ENCODE measurements around the gene NOTCH2.
"Not testable (repeated sequence)": the region's sequence is repeated elsewhere in the genome, so short reads cannot be mapped to it uniquely, and the experiment has no call there.

NOTCH2 gene

DNA sequence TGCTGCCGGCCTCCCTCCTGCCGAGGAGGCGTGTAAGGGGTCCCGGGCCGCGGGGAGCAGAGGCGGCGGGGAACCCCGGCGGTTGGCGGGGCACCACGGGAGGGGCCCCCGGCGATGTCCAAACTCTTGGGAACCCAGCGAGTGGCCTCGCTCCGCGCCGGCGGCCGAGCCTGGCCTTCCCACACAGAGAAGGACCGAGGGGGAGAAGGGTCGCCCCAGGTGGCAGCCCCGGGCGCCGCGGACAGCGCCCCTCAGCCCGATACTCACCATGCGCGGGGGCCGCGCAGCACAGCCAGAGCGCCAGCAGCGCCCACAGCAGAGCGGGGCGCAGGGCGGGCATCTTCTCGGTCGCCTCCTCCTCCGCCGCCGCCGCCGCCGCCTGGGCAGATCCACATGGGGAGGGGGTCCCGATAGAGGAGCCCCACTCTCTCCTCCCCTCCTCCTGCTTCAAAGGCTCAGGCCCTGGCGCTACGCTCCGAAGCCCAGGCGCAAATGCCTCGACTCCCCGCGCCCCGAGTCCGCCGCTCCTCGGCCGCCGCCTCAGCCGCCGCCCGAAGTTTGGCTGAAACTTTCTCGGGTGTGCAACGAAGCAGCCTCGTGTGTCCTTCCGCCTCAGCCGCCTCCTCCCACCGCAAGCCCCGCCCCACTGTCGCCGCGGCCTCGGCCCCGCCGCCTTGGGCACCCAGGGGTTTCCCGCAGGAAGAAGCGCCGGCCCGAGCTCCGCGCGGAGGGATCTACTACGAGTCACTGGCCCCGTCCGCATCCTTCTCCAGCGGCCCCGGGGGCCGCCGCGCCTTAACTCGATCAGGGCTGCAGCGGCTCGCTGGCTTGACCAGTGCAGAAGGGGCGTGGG lies at the start of gene NOTCH2:
Gene NOTCH2, minus strand, starts transcription at position 596 of the 853 bp plus-strand sequence. Its CDS starts 256 bp downstream, at position 340.
- H3K27ac ChIP-seq = not testable (repeated sequence)

DNA sequence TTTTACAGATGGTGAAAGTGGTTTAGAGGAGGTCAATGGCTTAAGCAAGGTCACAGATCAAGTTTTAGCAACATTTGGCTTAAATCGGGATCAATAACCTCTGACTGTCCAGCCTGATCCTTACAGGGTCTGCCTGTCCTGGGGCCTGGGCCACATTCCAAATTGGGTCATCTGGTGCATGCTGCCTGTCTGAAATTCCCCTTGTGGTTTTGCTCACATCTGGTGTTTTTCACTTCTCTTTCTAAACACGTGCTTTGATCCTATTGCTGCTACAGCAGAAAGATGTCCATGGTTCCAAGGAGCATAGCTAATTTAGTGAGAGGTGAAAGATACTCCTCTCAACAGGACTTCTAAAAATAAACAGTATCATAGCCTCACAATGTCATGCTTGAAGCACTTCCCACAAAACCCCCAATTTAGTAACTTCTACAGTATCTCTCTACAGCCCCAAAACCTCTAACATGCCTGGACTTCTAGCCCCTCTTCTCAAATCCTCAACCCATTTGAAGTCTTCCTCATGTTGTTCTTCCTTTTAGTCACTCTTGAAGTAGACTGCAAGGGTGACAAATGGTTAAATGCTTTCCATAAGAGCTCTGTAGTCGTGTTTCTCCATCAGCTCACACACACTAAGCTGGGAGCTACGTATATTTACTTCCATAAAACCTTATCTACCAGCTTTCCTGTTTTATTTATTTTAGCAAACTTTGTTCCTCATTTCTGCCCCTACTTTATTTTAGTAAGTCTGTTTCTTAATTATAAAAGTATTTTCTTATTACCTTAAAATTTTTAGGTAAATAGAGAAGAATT lies 48.1 kb upstream of the NOTCH2 start:
- H3K27ac ChIP-seq = not testable (repeated sequence)

DNA sequence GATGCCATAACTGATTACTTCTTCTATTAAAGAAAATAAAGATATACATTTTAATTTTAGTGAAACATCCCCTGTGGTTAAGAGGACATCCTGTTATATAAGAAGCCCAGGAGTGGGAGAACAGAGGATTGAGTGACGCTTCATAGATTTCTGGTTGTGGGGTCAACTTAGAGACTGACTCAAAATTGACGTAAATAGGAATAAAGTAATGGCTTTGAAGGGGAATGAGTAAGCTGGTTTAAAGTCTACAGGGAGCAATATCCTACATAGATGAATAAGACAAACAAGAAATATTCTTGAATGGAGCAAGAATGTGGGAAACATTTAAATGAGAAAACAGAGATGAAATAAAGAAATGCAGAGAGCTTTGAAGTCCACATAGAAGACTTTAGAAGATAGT lies 46.6 kb upstream of the NOTCH2 start:
- not testable (repeated sequence) for H3K27ac ChIP-seq

DNA sequence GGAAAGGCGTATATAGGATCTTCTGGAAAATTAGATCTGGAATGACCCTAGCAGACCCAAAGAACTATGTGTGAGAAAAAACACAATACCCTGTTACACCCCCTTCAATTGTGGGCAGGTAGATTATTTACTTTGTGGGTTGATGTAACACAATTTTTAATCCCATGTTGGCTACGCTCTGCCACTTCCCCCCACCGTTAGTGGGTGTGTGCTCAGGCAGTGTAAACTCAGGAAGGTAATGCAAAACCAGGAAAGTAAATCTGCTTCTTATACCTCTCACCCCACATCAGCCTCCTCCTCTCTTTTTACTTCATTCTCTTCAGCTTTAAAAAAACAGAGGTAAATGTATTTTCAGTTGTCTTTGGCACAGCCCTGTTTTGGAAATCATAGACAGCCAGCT lies 43.7 kb upstream of the NOTCH2 start:
- H3K27ac ChIP-seq = not testable (repeated sequence)

DNA sequence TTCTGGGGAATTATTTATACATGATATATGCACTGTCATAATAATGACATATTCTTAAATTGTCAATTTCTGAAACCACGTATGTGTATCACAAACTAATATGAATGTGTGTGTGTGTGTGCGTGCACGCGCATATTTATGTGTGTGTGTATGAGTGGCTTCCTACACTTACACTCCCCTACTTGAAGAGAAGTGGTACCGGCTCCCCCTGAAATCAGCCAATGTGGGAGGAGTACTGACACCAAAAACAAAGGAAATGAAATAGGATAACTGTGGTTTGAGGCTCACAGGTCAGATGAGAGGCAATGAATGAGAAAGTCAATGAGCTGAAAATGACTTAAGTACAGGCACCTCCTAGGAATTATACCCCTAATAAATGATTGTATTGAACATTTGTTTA lies 42.8 kb upstream of the NOTCH2 start:
- not testable (repeated sequence) for H3K27ac ChIP-seq

DNA sequence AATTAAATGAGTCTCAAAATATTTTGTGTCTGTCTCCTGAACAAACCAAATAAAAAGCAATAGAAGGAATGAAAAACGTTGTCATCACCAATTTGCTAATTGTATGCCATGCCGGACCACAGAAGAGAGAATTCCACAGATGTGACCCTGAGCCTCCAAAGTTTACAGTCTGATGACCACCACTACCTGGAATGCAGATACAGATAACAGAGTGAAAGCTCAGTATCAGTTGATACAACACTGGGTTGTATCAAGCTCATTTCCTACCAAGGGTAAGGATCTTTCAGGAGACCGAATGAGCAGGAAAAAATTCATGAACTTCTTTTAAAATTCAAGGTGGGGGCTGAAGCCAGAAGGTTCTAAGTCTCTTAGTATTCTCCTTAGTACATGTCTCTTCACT lies 42.3 kb upstream of the NOTCH2 start:
- not testable (repeated sequence) for H3K27ac ChIP-seq

DNA sequence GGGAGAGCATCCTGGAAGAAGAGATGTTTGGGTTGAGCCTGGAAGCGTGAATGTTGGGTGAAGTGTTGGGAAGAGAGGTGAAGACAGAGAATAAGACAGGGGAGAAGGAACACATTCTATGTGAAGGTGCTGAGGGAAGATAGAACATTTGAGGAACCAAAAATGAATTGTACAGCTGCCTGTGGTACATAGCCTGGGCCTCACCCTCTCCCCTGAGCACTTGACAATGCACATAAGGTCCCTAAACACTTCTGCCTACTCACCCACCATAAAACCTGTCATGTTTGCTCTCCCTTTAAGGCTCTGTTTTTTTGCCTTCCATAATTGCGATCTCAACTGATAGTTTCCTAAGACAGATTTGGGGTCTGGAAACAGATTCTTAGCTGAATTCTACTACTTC lies 41.5 kb upstream of the NOTCH2 start:
- H3K27ac ChIP-seq = not testable (repeated sequence)

DNA sequence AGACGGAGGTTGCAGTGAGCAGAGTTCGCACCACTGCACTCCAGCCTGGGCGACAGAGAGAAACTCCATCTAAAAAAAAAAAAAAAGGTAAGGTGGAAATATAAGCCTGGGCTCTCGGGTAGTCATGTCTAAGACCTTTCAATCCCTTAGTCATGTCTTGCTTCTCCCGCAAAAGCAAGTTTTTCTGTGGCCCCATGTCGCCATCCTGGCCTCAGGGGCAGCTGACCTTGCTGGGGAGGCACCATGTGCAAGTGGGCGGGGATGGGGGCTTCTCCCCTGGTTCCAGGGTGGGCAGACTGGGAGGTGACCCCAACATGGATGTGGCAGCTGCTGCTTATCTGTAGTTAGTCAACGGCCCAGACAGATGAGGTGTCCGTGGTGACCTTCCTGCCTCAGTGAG lies 40.2 kb upstream of the NOTCH2 start:
- not testable (repeated sequence) for H3K27ac ChIP-seq

DNA sequence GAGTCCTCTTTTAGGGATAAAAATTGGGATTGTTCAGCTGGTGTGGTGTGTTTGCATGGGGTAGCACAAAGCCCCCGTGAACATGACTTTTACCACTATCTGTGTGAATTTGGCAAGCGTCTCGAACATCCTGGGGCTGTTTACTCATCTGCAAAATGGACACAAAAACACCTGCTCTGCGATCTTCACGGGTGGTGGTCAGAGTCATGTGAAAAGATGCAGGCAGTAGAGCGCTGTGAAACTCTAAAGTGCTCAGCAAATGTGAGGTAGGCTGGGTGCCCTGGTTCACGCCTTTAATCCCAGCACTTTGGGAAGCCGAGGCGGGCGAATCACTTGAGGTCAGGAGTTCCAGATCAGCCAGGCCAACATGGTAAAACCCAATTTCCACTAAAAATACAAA lies 39.7 kb upstream of the NOTCH2 start:
- H3K27ac ChIP-seq = not testable (repeated sequence)

DNA sequence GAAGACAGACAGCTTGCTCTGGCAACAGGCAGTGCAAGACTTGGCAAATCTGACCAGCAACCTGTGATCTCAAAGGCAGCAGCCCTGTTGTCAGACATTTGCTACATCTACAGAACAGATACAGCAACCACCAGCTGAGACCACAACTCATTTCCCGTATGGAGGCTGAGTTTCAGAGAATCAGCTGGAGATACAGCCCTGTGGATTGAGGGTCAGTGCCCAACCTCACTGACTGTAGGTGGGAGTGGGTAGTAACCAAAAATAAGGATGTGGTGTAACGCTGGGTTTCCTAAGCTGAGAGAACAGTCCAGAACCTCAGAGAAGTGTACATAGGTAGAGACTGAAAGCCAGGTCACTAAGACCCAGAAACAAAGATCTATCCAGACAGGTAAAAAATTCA lies 35.8 kb upstream of the NOTCH2 start:
- not testable (repeated sequence) for H3K27ac ChIP-seq

DNA sequence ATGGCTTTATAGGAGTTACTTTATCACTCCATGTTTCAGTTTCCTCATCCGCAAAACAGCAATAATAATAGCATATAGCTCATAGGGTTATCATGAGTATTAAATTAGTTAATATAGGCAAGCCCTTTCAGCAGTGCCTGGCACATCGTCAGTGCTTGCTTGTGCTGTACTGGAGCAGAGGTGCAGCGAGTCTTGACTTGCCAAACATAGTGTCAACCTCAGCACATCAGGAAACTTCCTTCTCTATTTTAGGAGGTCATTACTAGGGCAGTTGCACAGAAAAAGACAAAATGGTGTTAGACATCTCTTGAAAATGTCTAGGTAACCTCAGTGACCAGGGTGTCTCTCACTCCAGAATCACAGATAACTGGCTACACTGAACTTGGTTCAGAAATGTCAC lies 34.3 kb upstream of the NOTCH2 start:
- not testable (repeated sequence) for H3K27ac ChIP-seq

DNA sequence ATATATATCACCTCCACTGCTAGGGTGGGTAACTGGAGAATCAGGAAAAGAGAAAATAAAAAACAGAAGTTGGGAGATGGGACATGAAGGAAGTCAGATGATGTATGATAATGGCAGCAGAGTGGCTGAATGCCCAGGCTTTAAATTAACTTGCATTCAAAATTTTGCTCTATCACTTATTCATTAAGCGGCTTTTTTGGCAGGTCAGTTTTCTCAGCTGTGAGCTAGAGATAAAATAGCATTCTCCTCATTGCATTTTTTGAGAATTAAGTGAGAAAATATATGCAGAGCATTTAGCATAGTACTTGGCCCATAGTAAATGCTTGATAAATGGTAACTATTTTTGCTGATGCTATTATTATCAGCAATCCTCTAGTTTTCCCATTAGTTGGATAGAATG lies 32.1 kb upstream of the NOTCH2 start:
- not testable (repeated sequence) for H3K27ac ChIP-seq

DNA sequence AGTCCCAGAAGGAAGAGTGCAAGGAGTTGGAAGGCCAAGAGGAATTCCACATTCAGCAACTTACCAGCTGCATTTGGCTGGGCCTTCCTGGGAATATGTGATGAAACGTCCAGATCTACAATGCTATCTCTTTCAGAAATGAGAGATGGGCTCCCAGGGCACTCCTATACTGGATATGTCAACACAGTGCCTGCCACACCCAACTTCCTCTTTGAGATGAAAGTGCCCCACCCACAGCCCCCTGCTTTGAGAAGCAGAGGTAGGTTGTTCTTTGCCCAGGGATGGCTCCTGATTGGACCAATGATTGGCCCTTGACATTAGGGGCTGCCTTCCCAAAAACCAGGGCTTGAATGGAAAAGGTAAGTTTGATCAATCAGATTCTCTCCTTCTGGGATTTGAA lies 31.1 kb upstream of the NOTCH2 start:
- not testable (repeated sequence) for H3K27ac ChIP-seq

DNA sequence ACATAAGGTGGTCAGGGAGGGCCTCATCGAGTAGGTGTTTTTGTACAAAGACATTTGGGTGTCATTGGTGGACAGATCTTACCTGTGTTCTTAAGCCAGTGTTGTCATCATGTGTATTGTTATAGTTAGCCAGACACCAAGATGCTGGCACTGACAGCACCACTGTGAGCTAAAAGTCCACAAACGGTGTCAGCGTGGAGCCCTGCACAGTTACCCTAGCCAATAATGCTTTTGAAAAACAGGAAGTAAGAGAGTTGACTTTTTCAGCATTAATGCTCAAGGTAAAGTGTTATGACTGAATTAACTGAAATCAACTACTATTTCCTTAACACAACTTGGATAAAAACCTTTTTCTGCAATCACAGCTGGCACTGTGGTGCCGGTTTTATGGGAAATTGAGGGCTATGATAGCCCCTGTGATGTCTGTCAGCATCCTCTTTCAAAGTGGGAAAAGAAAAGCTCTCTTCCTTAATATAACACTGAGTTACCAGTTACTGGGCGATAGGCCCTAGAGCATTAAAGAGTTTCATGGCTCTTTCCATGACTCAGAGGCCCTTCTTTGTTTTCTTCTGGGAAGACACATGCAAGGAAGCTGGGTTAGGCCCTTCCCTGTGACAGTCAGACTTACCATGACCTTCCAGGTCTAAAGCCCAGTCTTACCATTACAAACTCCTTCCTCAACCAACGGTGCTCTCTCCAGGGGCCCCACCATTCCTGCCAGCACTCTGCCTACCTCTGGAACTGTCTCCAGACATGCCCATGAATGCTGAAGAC lies 29.7 kb upstream of the NOTCH2 start:
- not testable (repeated sequence) for H3K27ac ChIP-seq

DNA sequence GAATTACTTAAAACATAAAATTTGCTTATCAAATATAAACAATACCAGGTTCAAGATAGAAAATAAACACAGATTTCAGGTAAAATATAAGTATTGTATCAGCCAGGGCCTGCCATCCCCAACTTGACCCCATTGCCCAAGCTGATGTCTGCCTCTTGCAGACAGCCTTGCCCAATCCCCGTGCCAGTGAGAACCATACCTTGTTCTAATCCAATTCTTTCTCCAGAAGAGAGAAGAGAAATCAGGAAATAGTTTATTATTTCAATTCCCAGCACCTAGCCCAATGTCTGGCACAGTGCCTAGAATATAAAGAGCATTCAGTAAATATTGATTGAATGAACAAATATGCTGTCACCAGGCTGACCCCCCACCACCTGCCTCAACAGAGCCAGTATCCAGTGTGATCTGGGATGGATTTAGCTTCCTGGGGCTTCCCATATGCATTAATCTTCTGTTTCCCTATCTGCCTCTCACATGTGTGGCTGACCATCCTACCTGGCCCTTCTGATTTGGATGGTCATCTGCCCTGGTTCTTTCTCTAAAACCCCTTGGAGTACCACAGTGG lies 27.6 kb upstream of the NOTCH2 start:
- H3K27ac ChIP-seq = not testable (repeated sequence)

DNA sequence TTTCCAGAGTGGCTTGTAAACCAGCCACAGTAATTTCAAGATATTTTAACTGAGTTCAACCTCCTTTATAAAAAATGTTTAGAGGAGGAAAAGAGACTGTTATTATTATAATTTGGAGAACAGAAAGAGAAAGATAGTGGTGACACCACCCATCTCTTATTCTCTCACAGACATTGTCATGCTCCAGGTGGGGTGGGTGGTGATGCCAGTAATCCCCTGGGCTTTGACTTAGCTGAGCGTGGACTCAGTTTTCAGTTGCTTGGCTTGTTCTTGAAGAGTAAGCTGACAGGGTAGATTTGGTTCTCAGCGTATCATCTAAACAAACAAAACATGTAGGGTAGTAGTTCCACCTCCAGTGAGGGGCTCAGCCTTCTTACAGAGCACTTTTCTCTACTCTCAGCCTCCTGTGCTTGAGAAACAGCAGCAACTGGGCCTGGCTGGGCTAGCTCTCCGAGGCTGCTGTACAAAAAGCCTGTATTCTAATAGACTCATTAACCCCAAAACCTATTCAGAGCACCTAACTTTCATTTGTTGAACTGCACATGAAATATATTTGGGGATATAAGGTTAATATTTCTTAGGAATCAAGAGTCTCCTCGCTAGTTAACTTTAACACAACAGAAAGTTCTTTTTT lies 24.2 kb upstream of the NOTCH2 start:
- not testable (repeated sequence) for H3K27ac ChIP-seq

DNA sequence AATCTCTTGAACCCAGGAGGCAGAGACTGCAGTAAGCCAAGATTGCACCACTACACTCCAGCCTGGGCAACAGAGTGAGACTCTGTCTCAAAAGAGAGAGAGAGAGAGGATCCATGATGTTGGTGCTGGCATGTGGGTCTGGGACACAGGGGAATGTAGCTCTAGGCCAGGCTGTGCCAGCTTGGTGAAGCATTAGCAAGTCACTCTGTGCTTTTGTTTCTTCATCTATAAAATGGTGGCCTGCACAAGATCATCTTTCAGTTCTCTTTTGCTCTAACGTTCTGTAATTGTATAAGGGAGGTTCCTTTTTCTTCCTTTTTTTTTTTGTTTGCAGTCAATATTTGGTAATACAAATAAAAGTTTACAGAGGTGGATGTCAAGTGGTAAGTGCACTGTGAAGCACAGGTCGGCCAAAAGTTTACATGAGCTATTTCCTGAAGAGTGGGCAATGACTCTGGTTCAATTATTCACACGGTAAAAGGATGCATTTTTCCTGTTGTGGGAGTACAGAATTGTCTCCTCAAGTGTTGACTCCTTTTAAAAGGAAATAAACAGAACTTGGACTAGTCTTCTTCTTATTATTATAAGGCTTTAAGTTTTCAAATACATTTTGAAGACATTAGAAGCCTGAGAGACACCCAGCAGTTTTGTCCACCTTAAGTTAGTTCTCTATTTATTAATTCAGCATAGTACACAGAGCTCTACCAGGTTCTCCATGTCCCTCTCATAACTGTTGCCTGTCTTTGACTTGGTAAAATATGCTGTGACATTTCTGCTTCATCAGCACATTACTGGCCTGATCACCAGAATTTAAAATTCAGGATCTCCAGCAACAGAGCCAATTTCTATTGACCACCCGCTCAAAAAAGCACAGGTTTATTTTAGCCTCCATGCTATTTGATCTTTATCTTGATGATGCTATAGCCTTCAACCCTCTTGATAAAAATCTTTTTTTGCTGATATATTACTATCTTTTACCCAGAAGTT lies 23.1 kb upstream of the NOTCH2 start:
- H3K27ac ChIP-seq = not testable (repeated sequence)

DNA sequence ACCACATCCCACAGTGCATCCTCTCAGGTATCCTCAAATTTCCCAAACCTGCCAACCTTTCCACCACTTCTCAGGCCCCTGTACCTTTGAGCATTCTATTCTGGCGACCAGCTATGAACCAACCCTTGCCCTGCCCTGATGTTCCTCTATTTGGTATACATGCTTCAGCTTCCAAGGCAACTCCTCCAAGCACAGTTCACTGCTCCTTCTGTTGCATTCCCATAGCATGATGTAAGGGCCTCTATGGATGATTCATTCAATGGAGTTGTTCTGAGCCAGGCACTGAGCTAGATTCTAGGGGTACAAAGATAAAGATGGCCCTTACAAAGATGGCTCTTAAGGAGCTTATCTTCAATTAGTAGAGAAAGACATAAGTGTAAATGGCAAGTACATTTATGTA lies 21.4 kb upstream of the NOTCH2 start:
- H3K27ac ChIP-seq = not testable (repeated sequence)

DNA sequence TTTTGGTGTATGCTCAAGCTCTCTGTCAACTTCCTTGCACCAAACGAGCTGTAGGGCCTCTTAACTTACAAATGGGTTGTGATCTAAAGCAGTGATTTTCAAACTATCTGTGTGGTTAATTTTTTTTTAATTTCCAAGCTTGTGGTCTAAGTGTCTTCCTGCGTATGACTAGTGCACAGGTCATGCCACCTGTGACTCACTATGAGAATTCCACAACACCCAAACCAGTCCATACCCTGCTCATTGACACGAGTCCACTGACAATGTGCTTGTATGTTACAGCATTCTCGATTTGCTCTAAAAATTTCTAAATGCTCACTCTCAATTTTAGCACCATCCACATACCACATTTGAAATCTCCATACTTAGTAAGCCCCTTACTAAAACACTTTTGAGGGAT lies 18.5 kb upstream of the NOTCH2 start:
- H3K27ac ChIP-seq = not testable (repeated sequence)

DNA sequence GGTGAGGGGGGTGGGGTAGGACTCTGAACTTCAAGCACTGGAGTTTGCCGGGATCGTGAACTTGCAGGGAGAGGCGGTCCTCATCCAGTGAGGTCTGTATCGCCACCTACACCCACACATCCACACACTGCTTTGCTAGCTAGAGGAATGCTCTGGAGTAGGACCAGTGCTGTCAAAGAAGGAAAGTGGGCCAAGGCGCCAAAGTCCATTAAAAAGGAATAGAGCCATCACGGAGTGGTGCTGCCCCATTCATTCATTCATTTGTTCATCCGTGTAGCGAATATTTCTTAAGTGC lies 405 bp upstream of the NOTCH2 start:
- not testable (repeated sequence) for H3K27ac ChIP-seq

DNA sequence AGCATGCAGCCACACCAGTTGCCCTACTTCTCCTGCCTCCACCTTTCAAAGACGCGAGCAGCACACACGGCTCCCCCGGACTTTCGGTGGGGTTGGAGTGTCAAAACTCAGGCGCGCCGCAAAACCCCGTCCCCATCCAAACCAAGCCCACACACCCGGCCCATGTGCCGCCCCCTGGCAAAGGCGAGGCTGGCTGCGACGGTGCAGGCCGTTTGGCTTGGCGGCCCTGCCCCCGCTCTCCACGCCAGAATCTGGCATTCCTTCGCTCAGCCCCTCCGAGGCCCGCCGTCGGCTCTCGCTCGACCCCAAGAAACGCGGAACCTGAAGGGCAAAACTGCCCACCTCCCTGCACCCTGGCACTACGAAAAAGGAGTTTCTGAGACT lies 787 bp downstream of the NOTCH2 start:
- H3K27ac ChIP-seq = not testable (repeated sequence)
